MCF 10A (cell line): ENCODE measurements around the gene TMEM266. TPM values are rescaled to one million over a fixed set of nuclear protein-coding genes. Genes with fewer than 3 reads are reported as not detected.

ENCODE experiments used
- BruUV-seq: library from RNA; stranded (reverse); fragments of 400-500 nt; replicated peaks from 2 replicates; lab custom pipeline; 2021; lab: Mats Ljungman, UMichigan
- CTCF ChIA-PET: fragments of 300-600 bp; sonication (Branson Sonifier 250); formaldehyde crosslinking; extraction: SDS; loops from one replicate; lab custom pipeline; 2021; ENCODE audit warnings: antibody characterized with exemption, inconsistent platforms; lab: Yijun Ruan, JAX
- POLR2A ChIA-PET: fragments of 300-600, 350-650 bp; sonication (Branson Sonifier 250); formaldehyde crosslinking; extraction: SDS; loops from one replicate; lab custom pipeline; 2020; ENCODE audit warnings: antibody characterized with exemption, inconsistent platforms; lab: Yijun Ruan, JAX
- DNase-seq: peaks from one replicate; pipeline ENCODE4 v3.0.0-alpha.2; 2018; ENCODE audit not compliant: unreplicated experiment
- H3K27ac Mint-ChIP-seq: one replicate; pipeline ENCODE4 v1.8.0; 2022; ENCODE audit warnings: mild to moderate bottlenecking, low read depth, mixed read lengths; ENCODE audit not compliant: unreplicated experiment
- H3K27me3 Mint-ChIP-seq: one replicate; pipeline ENCODE4 v1.8.0; 2022; ENCODE audit warnings: mixed read lengths; ENCODE audit not compliant: insufficient read depth, unreplicated experiment
- H3K36me3 Mint-ChIP-seq: one replicate; pipeline ENCODE4 v1.8.0; 2022; ENCODE audit warnings: mild to moderate bottlenecking, moderate library complexity, mixed read lengths; ENCODE audit not compliant: insufficient read depth, unreplicated experiment
- H3K4me1 Mint-ChIP-seq: one replicate; pipeline ENCODE4 v1.8.0; 2022; ENCODE audit warnings: mixed read lengths; ENCODE audit not compliant: insufficient read depth, unreplicated experiment
- H3K4me3 Mint-ChIP-seq: one replicate; pipeline ENCODE4 v1.8.0; 2022; ENCODE audit warnings: mild to moderate bottlenecking, moderate library complexity, mixed read lengths; ENCODE audit not compliant: unreplicated experiment
- H3K9me3 Mint-ChIP-seq: one replicate; pipeline ENCODE4 v1.8.0; 2022; ENCODE audit warnings: mixed read lengths; ENCODE audit not compliant: unreplicated experiment
- intact Hi-C: fragments of 100-400 bp; cut with micrococcal nuclease; formaldehyde crosslinking; loops from 2 replicates; pipeline ENCODE4 v1.14.1; 2022
- total RNA-seq: library from RNA; stranded (reverse); gene quantifications from 2 replicates; pipeline ENCODE4 v1.2.3, GENCODE V29; 2022
- TF ChIP-seq, protein P1 (sequence below): fragments of 200-600 bp; IDR thresholded peaks from one replicate; pipeline ENCODE4 v1.8.0; 2022; ENCODE audit warnings: antibody characterized with exemption, mild to moderate bottlenecking; ENCODE audit not compliant: unreplicated experiment

The TMEM266 gene
- total RNA-seq, 1 experiment from 2014 or later = not detected

- no peaks in the 10 kb centered on the region for H3K27me3 Mint-ChIP-seq
- H3K36me3 Mint-ChIP-seq = no peaks in the 10 kb centered on the region
- ChIA-PET CTCF (interaction anchor here (0.9 to 1.4 kb wide), 2 partner anchors 9 to 20 kb away, joined by 4 to 6 read pairs; no protein-coding TSS in a partner anchor), POLR2A (interaction anchor here (1.9 kb wide), 1 partner anchor 7 kb away, joined by 9 read pairs; no protein-coding TSS in a partner anchor)
- no peak for DNase-seq
- intact Hi-C loops = no loop called here
- no peak overlapping the region for H3K4me3 Mint-ChIP-seq
- TF ChIP-seq, protein P1, sequence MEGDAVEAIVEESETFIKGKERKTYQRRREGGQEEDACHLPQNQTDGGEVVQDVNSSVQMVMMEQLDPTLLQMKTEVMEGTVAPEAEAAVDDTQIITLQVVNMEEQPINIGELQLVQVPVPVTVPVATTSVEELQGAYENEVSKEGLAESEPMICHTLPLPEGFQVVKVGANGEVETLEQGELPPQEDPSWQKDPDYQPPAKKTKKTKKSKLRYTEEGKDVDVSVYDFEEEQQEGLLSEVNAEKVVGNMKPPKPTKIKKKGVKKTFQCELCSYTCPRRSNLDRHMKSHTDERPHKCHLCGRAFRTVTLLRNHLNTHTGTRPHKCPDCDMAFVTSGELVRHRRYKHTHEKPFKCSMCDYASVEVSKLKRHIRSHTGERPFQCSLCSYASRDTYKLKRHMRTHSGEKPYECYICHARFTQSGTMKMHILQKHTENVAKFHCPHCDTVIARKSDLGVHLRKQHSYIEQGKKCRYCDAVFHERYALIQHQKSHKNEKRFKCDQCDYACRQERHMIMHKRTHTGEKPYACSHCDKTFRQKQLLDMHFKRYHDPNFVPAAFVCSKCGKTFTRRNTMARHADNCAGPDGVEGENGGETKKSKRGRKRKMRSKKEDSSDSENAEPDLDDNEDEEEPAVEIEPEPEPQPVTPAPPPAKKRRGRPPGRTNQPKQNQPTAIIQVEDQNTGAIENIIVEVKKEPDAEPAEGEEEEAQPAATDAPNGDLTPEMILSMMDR = no peak
- BruUV-seq = no TSS peak
- peaks cover 7% of the 10 kb centered on the region for H3K9me3 Mint-ChIP-seq
- peaks cover 10% of the 10 kb centered on the region for H3K4me1 Mint-ChIP-seq
- H3K27ac Mint-ChIP-seq = no peak overlapping the region
These were observed 110.4 kb downstream of the TMEM266 start for GRCh38 chr15:76169911-76170800.

GRCh38 chr15:76172782-76173181, 113.0 kb downstream of the TMEM266 start:
- H3K4me1 Mint-ChIP-seq = peaks cover 21% of the 10 kb centered on the region
- H3K36me3 Mint-ChIP-seq = peaks cover 3% of the 10 kb centered on the region
- TF ChIP-seq, protein P1 = no peak
- intact Hi-C loops = no loop called here
- peaks cover 7% of the 10 kb centered on the region for H3K9me3 Mint-ChIP-seq
- CTCF ChIA-PET = interaction anchor here (0.6 to 1.4 kb wide), 3 partner anchors 14 to 123 kb away, joined by 4 read pairs; no protein-coding TSS in a partner anchor
- H3K27me3 Mint-ChIP-seq = no peaks in the 10 kb centered on the region
- H3K27ac Mint-ChIP-seq = peak overlapping the region; percentile 81
- no TSS peak for BruUV-seq
- DNase-seq = no peak
- POLR2A ChIA-PET = interaction anchor here (0.7 kb wide), 1 partner anchor 9 kb away, joined by 3 read pairs; no protein-coding TSS in a partner anchor
- H3K4me3 Mint-ChIP-seq = no peak overlapping the region

DNA sequence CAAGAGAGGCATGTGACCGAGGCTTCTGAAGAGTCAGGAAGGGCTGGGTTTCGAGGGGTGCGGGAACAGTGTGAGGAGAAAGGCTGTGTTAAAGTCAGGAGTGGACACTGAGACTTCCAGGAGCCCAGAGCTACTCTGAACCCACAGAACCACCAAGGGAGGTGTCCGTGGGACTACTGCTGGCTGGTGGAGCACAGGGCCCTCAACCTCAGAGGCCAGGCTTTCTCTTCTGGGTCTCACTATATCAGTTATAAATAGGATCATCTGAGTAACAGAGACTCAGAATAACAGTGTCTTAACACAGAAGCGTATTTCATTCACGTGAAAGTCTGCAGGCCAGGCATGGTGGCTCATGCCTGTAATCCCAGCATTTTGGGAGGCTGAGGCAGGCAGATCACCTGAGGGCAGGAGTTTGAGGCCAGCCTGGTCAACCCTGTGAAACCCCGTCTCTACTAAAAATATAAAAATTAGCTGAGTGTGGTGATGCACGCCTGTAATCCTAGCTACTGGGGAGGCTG, 113.6 kb downstream of the TMEM266 start:
- Mint-ChIP-seq H3K36me3 (peaks cover 6% of the 10 kb centered on the region), H3K4me3 (no peak overlapping the region), H3K4me1 (peaks cover 27% of the 10 kb centered on the region), H3K27ac (peak overlapping the region; percentile 81), H3K9me3 (peaks cover 7% of the 10 kb centered on the region), H3K27me3 (no peaks in the 10 kb centered on the region)
- TF ChIP-seq, protein P1 = no peak
- intact Hi-C loops = no loop called here
- ChIA-PET POLR2A (interaction anchor here (0.7 kb wide), 1 partner anchor 9 kb away, joined by 3 read pairs; no protein-coding TSS in a partner anchor), CTCF (interaction anchor here (0.6 to 1.4 kb wide), 2 partner anchors 13 to 26 kb away, joined by 4 read pairs; no protein-coding TSS in a partner anchor)
- BruUV-seq = no TSS peak
- DNase-seq = no peak

DNA sequence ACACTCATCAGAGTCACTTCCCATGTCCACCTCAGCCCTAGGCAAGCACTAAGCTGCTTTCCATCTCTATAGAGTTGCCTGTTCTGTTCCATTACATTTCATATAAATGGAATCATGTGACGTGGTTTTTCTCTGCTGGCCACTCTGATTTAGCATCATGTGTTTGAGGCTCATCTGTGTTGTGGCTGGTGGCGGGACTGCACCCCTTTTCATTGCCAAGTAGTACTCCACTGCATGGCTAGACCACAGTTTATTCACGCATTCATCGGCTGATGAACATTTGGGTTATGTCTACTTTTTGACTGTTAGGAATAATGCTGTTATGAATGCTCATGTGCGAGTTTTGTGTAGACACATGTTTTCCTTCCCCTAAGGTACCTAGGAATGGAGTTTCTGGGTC, 114.9 kb downstream of the TMEM266 start:
- no peaks in the 10 kb centered on the region for H3K27me3 Mint-ChIP-seq
- no peak for DNase-seq
- ChIA-PET POLR2A (interaction anchor here (0.6 kb wide), 1 partner anchor 523 kb away, joined by 3 read pairs; no protein-coding TSS in a partner anchor), CTCF (interaction anchor here (4.0 kb wide), 1 partner anchor 25 kb away, joined by 22 read pairs; no protein-coding TSS in a partner anchor)
- no TSS peak for BruUV-seq
- H3K27ac Mint-ChIP-seq = no peak overlapping the region
- peaks cover 6% of the 10 kb centered on the region for H3K36me3 Mint-ChIP-seq
- H3K4me1 Mint-ChIP-seq = peaks cover 18% of the 10 kb centered on the region
- intact Hi-C loops = no loop called here
- no peaks in the 10 kb centered on the region for H3K9me3 Mint-ChIP-seq
- TF ChIP-seq, protein P1 = no peak
- H3K4me3 Mint-ChIP-seq = no peak overlapping the region
